Spleen (tissue), 7 donors: Measurements from ENCODE around the gene DACH1.

Source experiments
- POLR2A ChIP-seq, 3 donors: fragments of 450-650 bp; IDR thresholded peaks; one replicate each; pipeline ENCODE4 v1.5.1; 2017; ENCODE audit warnings: antibody characterized with exemption in 3 of 3, mild to moderate bottlenecking in 1 of 3
- POLR2AphosphoS5 ChIP-seq, 3 donors: sonication (generic); formaldehyde crosslinking; IDR thresholded peaks; one replicate each; pipeline ENCODE4 v1.5.1; 2017; ENCODE audit warnings: antibody characterized with exemption in 3 of 3
- TF ChIP-seq, protein P1 (sequence below), 11 experiments: fragments of 200-600 bp in 7 of 11; fragments of 450-650 bp in 4 of 11; sonication (generic) in 4 of 11; IDR thresholded peaks in 8 of 11; conservative IDR thresholded peaks in 3 of 11; 1 replicate in 7 of 11; 2 replicates in 4 of 11; pipeline versions ENCODE4 v1.4.0 to v1.8.0; 2016 to 2021; ENCODE audit warnings: antibody characterized with exemption in 11 of 11, inconsistent platforms in 4 of 11, mild to moderate bottlenecking in 1 of 11
- donor health status: DM: no; HTN: no; CAD: no; lungs with moderate emphysema.
- donor health status: DM: no; HTN: no; CAD: no.
- donor health status: DM: no; HTN: no; CAD: no.

DNA sequence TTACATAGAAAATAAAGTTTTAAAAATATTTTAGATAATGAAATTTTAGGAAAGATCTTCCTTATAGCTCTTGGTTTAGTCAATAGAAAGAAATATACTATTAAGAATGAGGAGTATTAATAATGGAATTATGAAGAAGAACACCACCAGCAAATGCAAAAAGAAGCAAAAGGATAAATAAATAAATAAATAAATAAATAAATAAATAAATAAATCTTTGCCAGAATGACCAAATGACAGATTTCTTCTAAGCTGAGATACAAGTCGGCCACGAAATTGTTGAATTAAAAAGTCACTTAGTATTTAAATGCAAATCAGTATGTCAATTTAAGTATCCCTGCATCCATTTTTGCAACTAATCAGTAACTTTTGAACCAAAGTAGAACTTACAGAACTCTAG is 95.9 kb downstream of the DACH1 start:
- no peak for TF ChIP-seq POLR2A (IDR thresholded peaks at IDR 0.05)
- TF ChIP-seq, protein P1, sequence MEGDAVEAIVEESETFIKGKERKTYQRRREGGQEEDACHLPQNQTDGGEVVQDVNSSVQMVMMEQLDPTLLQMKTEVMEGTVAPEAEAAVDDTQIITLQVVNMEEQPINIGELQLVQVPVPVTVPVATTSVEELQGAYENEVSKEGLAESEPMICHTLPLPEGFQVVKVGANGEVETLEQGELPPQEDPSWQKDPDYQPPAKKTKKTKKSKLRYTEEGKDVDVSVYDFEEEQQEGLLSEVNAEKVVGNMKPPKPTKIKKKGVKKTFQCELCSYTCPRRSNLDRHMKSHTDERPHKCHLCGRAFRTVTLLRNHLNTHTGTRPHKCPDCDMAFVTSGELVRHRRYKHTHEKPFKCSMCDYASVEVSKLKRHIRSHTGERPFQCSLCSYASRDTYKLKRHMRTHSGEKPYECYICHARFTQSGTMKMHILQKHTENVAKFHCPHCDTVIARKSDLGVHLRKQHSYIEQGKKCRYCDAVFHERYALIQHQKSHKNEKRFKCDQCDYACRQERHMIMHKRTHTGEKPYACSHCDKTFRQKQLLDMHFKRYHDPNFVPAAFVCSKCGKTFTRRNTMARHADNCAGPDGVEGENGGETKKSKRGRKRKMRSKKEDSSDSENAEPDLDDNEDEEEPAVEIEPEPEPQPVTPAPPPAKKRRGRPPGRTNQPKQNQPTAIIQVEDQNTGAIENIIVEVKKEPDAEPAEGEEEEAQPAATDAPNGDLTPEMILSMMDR (IDR thresholded peaks at IDR 0.05 in 8 of 11, conservative IDR thresholded peaks at IDR 0.05 in 3 of 11), result no peak
- no peak for TF ChIP-seq POLR2AphosphoS5 (IDR thresholded peaks at IDR 0.05)
